Erythroblast (primary cell): ENCODE data around the gene ARHGAP28.

Source experiments
- GATA1 ChIP-seq: IDR thresholded peaks from 2 replicates; pipeline ENCODE4 v1.6.1; 2011; ENCODE audit warnings: low read depth, mild to moderate bottlenecking, control low read depth, low read length, moderate library complexity
- POLR2A ChIP-seq: IDR thresholded peaks from 2 replicates; pipeline ENCODE4 v1.6.1; 2011; ENCODE audit warnings: mild to moderate bottlenecking, low read length

DNA sequence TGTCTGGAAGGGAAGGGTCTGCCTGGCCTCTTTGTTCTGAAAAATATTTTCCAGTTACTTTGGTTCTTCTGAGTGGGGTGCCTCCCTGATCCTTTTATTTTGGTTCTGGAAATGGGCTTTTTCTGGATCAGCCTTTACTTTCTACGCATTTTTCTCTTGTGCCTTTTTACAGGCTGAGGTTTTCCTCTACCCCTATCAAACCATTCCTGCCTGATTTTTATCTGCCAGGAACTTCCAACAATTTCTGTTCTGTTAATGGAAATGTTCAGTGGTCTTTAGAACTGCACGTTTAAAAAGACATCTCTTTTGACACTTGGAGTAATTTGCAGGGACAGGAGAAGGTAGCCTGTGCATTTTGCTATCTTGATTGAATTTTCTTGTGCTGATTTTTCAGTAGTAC lies 113.8 kb downstream of the ARHGAP28 start:
- TF ChIP-seq POLR2A (no peak), GATA1 (no peak)
